GM12891 (cell line): ENCODE results near the gene KLB.

Experiments used
- POLR2A ChIP-seq: IDR thresholded peaks from 2 replicates; pipeline ENCODE4 v1.6.1; 2011; ENCODE audit warnings: low read depth, low read length, control low read depth
- POLR2AphosphoS5 ChIP-seq: IDR thresholded peaks from 2 replicates; pipeline ENCODE4 v1.6.1; 2011; ENCODE audit warnings: low read depth, low read length, control low read depth

DNA sequence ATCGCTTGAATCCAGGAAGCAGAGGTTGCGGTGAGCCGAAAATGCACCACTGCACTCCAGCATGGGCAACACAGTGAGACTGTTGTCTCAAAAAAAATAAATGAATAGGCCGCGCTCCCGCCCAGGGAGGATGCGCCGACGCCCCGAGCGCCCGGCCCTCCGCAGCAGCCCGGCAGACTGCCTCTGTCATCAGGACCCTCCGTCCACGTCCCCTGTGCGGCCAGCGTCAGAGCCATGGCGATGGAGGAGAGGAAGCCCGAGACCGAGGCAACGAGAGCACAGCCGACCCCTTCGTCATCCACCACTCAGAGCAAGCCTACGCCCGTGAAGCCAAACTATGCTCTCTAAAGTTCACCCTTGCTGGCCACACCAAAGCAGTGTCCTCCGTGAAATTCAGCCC is 73.5 kb downstream of the KLB start:
- TF ChIP-seq POLR2AphosphoS5: no peak
- no peak for TF ChIP-seq POLR2A
